HG03558 (cell line): ENCODE data around the gene GIGYF2.

Experiments used
- ATAC-seq: cut with Tn5 transposase; IDR thresholded peaks from one replicate; pipeline ENCODE4 v1.9.1; 2021; ENCODE audit warnings: moderate number of reproducible peaks; ENCODE audit not compliant: unreplicated experiment; ENCODE audit errors: extremely low read depth

Gene GIGYF2

DNA sequence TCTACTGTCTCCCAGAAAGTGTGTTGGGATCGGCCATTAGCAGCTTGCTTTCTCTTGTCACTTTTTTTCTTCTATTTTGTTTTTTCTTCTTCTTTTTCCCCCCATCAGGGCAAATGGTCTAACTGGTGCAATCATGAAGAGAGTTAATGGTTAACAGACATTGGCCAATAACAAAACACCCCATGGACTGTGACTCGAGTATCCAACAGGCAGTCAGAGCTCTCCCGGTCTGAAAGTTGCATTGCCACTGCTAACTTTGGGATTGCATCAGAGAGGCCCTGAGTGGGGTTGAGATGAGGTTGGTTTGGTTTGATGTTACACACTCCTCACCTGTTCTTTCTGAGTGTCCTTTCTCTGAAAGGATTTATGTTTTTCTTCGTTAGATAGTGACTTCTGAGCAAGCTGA is 160.0 kb downstream of the GIGYF2 start:
- no peak for ATAC-seq

DNA sequence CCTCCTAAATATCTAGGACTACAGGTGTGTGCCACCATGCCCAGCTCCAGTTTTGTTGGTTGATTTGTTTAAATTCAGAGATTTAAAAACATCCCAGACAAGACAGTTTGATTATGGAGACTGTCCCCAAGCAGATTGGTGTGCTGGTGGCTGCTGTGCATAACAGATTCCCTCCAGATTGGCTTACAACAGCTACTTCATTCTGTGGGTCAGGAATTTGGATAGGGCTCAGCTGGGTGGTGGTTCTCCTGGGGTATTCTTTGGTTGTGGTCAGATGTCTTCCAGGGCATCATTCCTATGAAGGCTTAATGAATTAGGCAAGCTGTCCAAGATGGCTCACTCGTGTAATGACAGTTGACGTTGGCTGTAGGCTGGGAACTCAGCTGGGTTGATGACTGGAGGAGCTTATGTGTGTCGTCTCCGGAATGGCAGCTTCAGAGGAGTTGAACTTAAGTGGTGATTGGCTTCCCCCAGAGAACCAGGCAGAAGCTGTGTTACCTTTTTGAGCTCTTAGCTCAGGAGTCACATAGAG is 162.3 kb downstream of the GIGYF2 start:
- no peak for ATAC-seq

DNA sequence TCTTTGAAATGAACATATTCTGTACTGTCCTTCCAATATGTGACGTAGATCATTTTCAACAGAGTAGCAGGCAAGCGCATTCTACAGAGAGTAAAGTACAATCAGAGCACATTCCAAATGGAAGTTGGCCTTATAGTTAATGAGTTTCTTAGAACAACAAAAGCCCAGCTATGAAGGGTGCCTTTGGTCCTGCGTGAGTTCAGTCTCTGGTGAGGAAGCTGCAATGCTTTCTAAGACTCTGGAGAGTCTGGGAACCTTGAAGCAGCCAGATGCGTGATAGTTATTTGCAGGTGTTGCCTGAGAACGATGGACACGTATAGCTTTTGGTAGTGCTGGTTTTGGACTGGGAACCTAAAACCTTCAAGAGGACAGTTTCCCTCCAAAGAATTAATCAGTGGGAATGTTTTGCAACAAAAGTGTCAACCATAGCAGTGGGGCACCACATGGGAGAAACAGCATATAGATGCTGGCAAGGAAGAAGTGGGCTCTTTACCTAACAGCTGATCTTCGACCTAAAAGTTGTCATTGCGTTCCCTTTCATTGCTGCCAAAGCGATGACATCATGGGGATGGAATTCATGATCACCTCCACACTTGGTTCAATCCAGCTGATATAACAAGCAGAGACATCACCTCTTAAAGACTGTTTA is 163.6 kb downstream of the GIGYF2 start:
- ATAC-seq = no peak

DNA sequence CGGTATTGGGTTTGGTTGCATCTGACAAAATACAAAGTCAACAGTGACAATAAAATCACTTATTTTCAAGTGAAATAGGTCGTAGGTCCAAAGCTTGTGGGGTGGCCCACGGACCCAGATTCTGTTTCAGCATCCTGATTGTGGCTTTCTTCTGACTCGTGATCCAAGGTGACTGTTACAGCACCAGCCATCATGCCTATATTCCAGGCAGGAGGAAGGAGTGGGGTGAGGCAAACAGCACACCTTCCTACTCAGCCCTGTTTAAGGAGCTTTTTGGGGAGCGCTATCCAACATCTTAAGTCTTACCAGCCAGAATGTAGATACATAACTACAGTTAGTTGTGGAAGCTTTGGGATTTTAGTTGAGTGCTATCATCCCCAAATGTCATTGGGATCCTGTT is 164.2 kb downstream of the GIGYF2 start:
- ATAC-seq = no peak

DNA sequence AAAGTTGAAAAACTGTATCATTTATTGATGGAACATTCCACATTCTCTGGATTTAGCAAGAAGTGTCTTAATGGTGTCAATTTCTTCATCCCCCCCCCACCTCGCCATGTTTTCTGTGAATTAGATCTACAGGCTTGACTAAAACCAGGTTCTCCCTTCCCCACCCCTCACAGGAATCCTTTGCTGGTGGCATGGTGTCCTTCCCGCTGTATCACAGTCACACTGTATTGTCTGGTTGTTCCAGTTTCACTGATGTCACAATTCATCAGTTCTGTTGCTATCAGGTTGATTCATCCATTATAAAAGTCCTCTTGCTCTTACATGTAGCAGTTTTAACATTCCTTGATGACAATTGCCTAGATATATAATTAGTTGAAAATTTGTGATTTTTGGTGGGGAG is 166.9 kb downstream of the GIGYF2 start:
- no peak for ATAC-seq

DNA sequence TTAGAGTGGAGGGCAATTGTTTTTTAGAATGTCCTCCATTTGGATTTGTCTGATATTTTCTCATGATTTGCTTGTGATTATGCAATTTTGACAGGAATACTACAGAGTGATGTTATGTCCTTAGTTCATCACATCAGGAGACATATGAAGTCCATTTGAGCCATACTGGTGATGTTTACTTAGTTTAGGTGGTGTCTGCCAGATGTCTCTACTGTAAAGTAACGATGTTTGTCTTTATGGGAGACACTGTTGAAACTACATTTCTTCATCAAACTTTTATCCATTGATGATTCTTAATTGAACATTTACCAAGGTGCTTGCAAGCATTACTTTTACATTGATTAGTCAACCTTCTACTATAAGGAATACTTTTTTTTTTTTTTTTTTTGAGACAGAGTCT is 168.0 kb downstream of the GIGYF2 start:
- no peak for ATAC-seq

DNA sequence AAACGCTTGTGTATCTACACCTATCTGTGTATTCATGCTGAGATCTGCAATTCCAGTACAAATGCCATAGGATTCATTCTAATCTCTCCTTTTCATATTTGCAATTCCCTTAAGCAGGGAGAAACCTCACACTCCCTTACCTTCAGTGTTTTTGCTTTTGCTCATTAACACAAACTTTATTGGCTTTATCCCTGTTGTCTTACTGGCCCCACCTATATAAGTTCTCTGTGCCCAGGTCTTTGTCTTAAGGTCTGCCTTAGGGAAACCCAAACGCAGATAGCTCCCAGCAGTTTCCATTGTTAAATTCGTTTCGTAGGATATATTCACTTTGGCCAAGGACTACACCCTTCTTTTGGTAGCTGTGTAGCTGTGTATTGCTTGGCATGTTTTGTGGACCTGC is 169.0 kb downstream of the GIGYF2 start:
- ATAC-seq = no peak

DNA sequence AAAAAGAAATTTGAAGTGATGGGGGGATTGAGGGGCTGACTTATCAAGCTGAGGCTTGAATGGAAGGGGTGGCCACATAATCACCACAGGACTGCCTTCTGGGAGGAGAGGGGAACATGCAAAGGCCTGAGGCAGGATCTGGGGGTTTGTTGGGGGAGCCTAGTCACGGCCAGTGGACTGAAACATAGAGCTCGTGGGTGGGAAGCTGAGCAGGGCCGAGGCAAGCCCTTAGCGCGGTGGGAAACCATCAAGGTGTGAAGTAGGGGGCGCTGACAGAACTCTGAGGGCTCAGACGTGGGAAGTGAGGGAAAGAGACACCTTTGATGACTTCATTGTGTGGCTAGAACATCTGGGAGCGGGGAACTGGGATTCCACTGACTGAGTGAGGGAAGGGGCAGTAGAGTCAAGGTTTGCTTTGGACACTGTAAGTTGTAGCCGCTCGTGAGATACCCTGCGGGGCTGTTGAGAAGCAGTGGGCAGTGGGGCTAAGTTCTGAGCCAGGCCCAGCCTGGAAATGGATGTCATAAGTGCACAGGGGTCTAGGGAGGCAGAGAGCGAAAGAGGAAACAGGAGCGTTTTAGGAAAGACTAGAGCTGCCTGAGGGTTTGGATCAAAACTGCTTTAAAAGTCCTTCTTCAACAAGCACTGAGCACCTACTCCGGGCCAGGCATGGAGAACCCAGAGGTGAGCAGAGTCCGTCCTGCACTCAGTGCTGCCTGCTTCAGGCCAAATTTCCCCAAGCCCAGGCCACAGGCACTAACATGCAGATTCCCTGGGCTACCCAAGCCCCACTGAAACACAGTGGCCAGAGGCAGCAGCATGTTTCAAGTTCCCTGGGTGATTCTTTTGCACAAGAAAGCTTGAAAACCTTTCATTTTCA is 172.2 kb downstream of the GIGYF2 start:
- no peak for ATAC-seq

DNA sequence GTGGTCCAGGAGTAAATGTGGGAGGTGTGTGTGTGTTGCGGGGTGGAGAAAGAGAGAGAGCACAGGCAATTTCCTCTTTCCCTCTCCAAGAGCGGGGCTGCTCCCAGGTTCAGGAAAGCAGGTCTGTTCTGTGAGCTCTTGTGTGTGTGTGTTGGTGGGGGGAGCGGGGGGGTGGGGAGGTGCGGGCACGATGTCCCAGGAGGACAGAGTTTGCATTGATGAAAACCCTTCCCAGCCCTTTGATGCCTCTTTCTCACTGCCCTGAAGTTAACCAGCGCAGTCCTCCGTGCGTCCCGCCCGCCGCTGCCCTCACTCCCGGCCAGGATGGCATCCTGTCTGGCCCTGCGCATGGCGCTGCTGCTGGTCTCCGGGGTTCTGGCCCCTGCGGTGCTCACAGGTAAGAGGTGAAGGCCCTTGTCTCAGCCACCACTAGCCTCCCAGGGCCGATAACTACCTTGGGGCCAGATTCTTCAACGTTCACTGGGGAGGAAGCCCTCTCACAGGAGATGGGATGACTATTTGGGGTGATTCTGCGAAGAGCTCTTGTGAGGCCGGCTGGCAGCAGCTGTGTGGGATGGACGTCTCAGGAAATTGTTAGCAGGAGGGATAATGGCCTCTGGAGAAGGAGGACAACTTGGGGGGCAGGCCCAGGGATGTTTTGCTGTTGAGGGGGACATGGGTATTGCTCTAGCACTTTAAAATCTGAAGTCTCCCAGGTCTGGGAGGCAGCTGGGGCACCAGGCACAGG is 173.1 kb downstream of the GIGYF2 start, which contains the start of gene SNORC:
Gene SNORC (plus strand): TSS at position 247 of the 748 bp plus-strand sequence. CDS start 78 bp downstream, at position 325.
- no peak for ATAC-seq

DNA sequence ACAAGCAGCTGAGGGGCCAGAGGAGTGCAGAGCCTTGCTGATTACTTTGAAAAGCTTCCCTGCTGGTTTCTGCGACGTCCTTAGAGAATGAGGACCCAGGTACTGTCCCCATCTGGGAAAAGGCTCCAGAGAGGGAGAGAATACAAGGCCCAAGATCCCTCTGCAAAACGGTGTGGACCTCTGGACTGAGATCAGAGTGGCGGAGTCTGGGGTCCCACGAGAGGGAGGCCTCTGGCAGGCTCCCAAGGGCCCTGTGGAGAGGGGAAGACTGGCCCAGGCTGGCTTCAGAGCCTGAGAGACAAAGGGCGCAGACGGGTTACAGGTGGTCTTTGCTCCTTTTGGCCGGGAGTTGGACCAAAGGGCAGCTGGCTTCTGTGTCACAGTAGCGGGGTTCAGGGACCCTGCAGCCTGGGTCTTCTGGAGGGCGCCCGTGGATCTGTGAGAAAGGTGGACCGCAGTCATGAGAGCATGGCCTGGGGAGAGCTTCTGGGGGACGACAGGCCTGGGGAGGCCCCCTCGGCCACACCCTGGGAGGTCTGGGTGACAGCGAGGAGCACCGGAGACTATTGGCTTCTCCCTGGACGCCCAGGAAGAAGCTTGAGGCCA is 173.7 kb downstream of the GIGYF2 start:
- no peak for ATAC-seq

DNA sequence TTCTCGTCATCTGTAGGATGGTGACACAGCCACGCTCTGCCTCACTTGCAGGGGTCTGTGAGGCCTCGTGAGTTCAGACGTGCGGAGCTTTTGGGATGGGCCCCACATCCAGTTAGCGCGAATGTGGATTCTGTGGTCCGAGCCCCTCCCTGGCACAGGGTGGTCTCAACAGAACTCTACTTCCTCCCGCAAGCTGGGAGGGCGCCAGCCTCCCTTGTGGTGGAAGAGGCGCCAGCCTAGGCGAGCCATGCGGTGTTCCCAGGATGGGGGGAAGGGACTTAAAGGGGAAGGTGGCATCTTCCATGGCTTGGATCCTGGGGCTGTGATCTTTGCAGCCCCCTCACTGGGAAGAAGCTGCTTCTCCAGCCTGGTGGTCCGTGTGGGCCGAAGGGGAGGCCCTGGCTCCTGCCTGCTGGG is 174.3 kb downstream of the GIGYF2 start:
- no peak for ATAC-seq

DNA sequence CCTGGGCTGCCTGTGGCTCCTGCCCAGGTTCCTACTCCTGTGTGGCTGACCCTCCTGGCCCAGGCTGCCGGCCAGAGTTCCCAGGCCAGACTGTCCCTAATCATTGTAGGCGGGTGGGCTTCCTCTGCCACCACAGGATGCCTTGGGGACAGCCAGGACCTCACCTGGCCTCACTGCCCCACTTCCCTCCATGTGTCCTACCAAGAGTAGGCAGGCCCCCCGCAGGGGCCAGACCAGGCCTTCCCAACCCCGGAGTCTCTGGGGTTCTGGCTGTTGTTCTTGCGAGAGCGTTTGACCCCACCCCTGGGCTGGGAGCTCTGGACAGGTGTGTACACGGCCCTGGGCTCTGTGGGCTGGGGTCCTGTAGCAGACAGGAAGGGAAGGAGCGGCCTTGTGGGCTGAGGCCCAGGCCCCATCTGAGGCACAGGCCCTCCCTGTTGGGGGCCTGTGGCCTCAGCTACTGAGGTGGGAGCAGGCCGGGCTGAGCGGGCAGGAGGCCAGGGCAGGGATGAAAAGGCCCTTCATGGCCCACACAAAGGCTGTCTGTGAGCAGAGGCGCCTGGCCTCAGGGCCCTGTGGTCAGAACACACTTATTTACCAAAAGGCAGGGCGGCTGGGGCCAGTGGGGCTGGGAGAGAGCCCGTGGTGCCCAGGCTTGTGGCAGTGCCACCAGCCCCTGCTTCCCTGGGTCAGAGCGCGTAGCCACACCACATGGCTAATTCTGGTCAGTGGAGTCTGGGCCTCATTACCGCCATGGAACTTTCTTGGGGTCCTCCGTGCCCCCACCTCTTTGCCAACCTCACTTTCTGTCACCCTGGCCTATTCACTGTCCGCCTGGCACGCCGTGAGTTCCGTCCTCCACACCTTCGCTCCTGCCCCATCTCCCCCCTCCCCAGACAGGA is 175.0 kb downstream of the GIGYF2 start:
- ATAC-seq = no peak

DNA sequence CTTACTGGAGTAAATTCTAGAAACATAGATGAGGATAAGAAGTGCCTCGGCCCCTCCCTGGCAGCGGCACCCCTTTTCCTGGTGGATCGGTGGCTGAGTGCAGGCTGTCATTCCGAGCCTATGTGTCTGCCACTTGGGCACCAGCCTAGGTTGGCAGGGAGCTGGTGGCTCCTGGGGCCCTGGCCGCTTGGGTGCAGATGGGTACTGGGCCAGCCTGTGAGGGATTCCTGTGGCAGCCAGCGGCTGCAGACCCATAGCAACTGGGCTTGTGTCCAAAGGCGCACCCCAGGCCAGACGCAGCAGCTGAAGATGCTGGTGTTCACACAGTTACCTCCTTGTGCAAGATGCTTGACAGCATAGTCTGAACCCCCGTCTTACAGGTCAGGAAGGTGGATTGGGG is 175.7 kb downstream of the GIGYF2 start:
- ATAC-seq = no peak

DNA sequence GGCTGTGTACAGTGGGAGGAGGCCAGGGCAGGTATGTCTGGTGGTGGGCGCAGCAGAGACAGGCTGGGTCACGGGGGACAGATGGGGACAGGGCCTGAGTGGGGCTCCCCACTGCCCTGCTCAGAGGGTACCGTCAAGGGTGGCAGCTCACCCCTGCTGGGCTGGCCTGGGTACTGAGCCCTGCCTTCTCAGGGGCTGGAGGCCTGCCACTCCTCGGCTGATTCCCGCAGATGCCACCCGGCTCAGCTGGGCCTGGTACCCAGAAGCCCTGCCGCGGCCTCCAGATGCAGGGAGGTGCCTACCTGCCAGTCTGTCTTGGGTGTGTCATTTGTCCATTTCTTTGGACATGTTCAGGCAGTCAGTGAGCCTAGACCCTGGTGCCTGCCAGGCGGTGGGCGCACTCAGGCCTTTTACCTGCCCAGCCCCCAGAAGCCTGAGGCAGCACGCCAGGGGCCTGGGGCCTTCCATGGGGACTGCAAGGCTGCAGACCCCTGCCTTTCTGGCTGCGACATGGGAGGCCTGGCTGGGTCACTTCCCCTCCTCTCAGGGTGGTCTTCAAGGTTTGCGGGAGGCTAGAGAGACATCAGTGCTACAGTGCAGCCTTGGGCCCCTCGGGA is 176.3 kb downstream of the GIGYF2 start:
- ATAC-seq = no peak

DNA sequence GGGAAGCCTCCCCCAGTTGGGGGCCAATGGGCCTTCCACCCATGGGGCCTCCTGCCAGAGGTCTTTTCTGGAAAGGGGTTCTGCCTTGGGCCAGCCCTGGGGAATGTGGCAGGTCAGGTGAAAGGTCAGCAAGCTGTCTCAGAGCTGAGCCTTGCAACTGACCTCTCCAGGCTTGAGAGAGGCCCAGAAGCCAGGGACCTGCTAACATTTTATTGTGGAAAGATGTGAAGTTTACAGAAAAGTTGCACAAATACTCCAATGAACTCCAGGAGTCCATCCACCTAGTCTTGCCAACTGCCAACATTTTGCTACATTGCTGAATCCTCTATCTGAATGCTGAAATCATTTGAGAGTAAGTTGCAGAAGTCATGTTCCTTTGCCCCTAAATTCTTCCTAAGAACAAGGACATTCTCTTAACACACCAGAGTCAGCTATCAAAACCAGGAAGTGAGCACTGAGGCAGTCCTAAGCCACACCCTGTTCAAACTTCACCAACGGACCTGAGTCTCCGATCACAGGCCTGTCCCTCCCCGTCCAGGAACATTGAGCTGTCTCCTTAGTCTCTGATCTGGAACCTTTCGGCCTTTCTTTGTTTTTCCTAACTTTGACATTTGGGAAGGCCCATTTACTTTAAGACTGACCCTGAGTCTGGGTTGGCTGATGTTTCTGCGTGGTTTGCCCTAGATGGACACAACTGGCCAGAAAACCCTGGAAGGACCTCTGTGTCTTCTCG is 176.9 kb downstream of the GIGYF2 start:
- no peak for ATAC-seq

DNA sequence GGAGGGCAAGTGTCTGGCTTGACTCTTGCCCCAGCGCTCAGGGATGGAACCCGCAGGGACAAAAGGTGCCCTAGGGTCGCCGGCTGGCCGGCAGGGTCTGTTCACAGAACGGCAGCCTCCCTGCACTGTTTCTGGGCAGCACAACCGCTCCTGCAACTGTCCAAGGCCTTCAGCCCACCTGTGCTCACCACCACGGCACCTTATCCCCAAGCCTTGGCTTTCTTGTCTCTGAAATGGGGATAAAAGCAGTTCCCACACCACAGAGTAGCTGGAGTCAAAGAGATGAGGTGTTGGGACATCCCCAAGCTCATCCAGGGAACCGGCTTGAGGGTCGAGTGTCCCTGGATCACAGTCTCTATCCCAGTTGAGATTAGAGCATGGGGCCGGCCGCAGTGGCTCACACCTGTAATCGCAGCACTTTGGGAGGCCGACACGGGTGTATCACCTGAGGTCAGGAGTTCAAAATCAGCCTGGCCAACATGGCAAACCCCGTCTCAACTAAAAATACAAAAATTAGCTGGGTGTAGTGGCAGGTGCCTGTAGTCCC is 177.6 kb downstream of the GIGYF2 start:
- no peak for ATAC-seq

DNA sequence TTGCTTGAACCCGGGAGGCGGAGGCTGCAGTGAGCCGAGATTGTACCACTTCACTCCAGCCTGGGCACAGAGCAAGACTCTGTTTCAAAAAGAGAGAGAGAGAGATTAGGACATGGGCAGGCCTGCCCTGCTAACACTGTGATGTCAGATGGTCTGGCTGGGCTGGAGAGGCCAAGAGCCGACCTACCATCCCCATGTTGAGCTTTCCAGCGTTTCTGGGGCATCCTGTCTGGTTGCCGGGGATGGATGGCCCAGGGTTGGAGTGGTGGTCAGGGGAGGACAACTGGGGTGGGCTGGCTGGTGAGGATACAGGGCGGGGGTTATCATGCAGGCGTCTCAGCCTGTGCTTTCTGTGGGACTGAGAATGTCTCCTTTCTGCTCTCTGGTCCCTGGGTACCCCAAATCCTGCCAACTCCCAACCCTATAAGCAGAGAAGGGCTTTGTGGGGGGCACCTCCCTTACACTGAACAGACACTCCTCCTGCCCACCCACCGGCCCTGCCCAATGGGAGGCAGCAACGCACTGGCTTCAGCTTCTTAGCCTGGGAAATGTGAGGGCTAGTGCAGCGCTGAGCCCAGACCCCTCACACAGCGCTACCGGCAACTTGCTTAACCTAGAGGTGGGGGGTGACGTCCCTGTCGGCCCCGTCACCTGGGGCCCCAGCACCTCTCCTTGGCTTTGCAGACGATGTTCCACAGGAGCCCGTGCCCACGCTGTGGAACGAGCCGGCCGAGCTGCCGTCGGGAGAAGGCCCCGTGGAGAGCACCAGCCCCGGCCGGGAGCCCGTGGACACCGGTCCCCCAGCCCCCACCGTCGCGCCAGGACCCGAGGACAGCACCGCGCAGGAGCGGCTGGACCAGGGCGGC is 178.4 kb downstream of the GIGYF2 start:
- no peak for ATAC-seq
